ENCODE results near the gene RMC1.

Gene RMC1

DNA sequence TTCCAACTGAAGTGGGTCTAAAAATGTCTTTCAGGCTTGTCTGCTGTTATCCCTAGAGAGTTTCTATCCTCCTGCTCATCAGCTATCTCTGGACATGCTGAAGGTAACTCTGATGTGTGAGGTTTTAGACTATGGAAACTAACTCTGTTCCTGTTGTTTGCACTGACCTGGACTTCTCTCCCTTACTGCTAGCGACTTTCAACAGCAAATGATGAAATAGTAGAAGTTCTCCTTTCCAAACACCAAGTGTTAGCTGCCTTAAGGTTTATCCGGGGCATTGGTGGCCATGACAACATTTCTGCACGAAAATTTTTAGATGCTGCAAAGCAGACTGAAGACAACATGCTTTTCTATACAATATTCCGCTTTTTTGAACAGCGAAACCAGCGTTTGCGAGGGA lies 26.9 kb downstream of the RMC1 start:
- DNase-seq (ENCODE audit: low spot score), result no peak

DNA sequence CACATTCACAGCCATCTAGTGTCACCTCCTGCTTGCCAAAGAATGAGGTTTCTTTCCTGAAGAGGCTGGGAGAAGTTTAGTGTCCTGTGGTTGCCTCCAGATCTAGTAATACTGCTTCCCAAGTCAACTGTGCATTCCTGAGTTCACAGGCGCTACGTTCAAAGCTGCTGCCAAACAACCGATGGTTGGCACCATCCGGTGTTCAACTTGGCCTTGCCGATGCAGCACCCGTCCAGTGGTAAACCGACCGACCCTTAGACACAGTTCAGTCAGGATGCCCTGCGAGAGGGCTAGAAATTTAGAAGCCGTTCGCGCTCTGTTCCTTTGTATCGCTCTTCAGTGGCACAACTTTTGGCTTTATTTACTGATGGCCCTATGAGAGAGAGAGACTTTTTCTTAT lies 28.6 kb downstream of the RMC1 start:
- DNase-seq (ENCODE audit: low spot score), result no peak

DNA sequence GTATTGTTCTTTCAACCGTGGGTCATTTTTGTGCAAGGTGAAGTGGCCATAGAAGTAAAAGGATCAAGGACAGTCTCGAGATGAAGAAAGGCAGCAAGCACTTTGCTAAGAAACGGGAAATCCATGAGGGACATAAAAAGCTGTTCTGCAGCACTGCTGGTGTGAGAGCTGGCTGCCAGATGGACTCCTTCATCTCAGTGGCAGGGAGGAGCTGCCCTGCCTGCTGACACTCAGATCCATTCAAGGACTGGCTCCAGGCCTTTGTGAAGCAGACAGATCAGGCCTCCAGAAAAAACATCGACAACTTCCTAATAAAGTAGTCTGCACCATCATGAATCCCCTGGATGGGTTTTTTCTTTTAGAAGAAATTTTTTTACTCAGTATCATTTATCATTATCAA lies 29.5 kb downstream of the RMC1 start:
- no peak for DNase-seq (ENCODE audit: low spot score)

DNA sequence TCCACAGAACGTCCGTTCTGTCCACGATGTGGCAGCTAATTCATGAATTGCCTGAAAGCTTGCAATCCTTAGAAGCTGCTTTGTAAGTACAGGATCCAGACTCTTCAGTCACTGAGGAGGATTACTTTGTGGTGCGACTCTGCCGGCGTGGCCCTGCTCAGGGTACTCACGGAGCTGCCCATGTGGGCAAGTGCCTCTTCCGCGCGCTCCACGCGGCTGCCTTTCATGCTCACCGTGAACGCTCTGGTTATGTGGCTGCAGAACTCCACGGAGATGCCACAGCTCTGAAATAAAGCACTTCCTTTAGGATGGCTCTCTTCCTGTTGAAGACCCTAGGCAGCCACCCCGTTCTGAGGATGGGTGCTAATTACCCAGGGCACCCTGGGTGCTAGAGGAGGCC lies 31.0 kb downstream of the RMC1 start:
- no peak for DNase-seq (ENCODE audit: low spot score)

DNA sequence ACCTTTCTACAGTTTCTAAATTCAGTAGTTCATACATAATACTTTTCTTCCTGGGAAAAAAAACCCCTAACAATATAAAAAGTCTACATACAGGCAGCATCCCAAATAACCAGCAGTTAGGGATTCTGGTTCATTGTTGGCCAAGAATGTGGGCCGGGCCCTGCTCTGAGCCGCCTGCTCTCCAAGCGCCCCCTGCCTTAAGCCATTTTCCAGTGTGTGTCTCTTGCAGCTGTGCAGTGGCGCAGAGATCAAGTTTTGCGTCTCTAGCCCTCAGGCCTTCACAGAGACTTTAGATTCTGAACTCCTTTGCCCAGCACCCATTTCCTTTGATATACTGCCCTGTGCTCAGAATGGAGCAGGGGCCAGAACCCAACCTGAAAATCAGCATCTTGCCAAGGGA lies 32.9 kb downstream of the RMC1 start:
- DNase-seq (ENCODE audit: low spot score), result no peak

DNA sequence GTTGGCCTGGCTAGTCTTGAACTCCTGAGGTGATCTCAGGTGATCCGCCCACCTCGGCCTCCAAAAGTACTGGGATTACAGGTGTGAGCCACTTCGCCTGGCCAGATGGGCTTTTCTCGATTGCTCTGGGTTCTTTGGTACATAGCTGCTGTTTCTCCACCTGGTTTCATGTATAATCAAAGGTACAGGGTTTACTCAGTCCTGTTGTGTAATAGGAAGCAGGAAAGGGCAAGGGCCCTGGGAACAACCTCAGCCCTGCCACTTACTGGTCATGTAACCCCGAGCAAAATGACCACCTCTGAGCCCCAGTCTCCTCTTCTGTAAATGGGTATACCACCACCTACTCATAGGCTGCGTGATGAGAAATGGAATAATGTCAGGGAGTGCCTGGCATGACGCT lies 34.0 kb downstream of the RMC1 start:
- DNase-seq (ENCODE audit: low spot score), result no peak

DNA sequence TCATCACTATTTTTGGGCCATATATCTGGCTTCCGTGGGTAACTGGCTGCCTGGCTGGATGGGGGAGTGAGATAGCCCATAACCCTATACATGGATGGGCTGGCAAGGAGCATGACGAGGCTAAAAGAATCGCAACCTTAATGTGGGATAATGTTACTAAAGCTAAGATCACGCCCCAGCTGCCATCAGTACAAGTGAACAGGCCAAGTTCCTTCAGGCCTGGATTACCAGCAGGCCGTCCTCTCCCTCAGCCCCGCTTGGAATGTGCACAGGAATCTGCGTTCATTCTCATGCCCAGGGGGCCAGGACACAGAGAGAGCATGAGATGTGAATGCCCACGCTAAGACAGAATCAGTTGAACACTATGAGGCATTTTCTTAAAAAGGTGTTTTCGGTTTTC lies 34.7 kb downstream of the RMC1 start:
- DNase-seq (ENCODE audit: low spot score), result no peak

DNA sequence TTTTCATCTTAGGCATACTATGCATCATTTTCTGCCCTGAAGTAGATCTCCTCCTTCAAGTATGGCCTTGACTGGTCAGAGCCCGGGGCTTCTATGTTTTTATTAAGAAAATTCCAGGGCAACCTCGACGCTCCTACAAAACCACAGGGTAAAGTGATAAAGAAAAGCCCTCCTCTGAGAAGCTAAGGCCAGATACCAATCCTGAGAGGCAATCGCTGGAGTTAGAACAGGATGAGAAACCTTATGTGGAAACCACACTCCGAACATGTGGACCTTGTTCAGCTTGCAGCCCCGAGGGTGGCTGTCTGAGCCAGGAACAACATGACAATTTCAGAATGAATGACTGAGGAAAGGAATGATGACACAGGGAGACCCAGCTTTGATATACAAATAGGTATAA lies 35.6 kb downstream of the RMC1 start:
- DNase-seq (ENCODE audit: low spot score), result no peak

DNA sequence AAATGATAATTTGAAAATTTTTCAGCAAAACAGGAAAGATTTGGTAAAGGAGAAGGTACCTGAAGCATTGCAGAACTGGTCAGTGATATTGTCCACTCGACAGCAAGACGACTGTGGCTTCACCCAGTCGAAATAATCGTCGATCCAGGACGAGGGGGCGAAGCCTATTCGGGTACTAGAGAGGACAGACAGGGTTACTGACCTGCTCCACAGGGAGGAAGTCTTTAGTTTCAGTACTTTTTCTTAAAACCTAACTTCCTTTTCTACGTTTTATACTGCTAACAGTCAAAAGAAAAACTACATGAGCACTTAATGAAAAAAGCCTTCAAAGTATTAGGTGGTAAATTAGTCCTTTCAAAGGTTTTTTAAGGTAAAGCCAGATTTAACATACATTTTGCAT lies 36.0 kb downstream of the RMC1 start:
- DNase-seq (ENCODE audit: low spot score), result no peak

DNA sequence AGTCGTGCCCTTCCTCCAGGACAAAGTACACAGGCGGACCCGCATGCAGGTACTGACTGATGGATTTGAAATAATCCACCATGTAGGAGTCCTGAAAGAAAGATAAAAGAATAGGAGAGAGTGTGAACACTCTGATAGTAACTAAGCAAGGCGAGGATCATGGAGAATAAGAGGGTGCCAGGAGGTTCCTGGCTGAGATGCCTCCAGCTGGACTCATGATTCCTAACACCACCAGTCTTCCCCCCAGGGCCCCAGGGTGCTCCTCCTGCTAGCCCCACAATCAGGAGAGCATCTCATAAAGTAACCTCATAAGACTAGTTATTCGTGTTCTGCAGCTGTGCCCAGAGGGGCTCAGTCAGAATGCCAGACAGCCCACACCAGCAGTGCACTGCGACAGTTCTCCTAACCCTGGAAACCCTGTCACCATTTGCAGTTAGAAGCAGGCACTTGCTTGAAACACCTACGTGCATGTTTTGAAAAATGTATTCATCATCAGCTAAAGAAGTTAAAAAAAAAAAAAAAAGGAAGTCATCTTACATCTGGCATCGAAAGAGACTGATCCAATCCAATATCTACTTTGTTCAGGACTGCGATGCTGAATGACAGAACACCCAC lies 36.7 kb downstream of the RMC1 start:
- DNase-seq (ENCODE audit: low spot score), result no peak

DNA sequence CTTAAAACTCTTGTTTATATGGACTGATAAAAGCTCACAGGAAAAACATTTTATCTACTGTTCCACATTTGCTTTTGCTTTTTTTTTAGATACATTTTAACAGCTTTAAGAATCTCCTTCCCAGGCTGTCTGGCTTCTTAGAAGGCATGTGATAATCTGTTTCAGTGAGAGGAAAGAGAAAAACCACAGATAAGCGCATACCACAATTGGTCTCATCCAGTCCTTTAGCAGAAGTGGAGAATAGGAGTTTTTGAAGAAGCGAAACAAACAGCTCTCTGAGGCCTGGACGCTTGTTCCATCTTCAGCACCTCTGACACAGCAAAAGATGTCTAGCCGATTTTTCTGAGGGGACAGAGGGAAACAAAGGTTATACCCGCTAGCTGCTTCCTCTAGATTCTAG lies 37.6 kb downstream of the RMC1 start:
- DNase-seq (ENCODE audit: low spot score), result no peak

DNA sequence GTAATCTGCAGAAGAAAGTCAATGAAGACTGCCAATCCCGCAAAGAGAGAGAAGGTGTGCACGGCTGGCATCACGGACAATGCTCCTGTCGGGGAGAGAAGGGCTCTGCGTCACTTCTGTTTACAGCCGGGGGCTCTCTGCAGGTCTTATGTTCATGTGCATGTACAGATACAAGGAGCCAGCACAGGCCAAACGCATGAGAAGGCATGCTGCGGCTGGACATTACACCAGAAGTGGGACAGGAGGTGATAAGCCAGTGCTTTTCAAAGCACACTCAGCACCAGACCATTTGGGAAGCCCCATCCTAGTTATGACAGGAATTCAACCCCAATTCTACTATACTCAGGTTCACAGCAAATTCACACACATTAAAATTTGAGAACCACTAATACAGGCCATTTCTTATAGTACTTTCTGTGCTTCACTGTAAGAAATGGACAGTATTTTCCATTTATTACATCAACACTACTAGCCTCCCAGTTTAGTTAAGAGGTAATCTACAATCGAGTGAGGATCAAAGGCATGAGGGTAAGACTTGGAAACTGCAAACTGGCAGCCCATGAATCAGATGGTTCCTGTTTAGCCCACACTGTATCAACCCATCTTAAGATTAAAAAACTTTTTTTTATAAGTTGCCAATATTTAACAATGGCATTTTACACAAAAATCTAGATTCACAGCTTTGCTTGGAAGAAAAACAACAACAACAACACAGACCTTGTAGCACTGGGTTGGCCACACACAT lies 38.2 kb downstream of the RMC1 start:
- DNase-seq (ENCODE audit: low spot score), result no peak

DNA sequence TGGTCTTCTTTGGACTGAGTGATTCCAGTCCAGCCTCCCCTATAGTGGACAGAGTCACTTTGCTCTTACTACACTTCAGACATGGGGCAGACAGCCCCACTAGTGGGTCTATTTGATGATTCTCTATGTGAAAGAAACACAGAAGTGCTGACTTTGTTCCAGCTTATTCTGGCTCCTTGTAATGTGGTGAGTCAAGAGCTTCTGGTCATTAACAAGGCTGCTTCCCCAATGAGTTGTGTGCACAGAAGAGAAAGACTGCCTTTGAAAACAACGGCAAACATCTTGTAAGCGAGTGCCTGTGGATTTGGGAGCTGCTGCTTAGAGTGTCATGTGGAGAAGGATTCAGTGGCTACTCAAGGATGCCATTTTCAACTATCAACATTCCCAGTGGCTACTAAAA lies 39.1 kb downstream of the RMC1 start:
- no peak for DNase-seq (ENCODE audit: low spot score)

DNA sequence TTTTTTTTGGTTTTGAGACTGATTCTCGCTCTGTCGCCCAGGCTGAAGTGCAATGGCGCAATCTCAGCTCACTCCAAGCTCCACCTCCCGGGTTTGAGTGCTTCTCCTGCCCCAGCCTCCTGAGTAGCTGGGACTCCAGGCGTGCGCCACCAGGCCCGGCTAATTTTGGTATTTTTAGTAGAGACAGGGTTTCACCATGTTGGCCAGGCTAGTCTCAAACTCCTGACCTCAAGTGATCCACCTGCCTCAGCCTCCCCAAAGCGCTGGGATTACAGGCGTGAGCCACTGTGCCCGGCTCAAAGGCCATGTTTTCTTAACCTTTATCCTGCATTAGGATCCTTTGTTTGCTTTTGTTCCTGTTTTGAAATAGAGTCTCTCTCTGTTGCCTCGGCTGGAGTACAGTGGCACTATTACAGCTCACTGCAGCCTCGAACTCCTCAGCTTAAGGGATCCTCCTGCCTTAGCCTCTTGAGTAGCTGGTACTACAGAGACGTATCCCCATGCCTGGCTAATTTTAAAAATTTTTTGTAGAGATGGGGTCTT lies 42.0 kb downstream of the RMC1 start:
- no peak for DNase-seq (ENCODE audit: low spot score)

DNA sequence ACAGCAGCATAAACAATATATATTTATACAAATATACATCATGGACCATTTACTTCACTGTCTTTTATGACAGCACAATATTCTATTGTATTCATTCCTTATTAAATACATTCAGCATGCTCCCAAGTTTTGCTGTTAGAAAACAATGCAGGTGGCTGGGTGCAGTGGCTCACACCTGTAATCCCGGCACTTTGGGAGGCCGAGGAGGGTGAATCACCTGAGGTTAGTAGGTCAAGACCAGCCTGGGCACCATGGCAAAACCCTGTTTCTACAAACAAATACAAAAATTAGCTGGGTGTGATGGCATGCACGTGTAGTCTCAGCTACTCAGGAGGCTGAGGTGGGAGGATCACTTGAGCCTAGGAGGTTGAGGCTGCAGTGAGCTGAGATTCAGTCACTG lies 44.0 kb downstream of the RMC1 start:
- no peak for DNase-seq (ENCODE audit: low spot score)

DNA sequence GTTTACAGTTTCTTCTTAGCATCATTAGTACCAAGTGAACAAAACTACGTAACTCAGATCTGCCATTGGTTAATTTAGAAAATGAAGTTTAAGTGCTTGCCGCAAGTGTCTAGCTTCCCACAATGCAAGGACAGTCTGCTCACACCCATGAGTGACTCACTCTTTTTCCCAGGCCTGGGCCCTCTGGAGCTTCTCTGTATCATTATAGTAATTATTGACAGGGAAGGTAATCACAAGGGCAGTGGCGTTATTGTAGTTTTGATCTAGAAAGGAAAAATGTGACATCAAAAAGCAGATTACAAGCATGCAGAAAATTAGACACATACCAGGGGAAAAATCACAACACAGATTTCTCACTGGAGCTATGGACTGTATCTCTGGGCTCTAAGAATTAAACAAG lies 44.5 kb downstream of the RMC1 start:
- DNase-seq (ENCODE audit: low spot score), result no peak

DNA sequence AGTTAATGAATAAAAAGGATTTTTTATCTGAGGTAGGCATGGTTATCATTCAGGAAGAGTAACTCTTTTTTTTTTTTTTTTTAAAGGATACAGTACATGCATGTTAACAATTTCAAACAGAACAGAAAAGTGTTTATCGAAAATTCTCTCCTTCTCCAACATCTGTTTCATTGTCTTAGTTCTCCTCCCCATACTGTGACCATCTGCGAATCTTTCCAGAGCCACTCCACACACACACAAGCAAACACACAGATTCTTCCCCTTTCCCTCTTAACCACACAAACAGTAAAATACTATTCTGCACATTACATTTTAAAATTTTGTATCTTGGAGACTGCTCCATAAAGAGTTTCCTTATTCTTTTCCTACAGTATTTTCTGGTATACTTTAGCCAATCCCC lies 45.0 kb downstream of the RMC1 start:
- DNase-seq (ENCODE audit: low spot score), result no peak

DNA sequence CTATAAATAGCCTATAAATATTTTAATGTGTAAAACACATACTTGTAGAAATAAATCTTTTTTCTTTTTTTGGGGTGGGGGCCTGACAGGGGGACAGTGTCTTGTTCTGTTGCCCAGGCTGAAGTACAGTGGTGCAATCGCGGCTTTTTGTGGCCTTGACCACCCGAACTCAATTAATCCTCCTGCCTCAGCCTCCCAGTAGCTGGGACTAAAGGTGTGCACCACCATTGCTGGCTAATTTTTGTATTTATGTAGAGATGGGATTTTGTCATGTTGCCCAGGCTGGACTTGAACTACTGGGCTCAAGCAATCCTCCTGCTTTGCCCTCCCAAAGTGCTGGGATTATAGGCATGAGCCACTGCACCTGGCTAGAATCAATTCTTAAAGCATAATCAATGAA lies 45.4 kb downstream of the RMC1 start:
- DNase-seq (ENCODE audit: low spot score), result no peak

DNA sequence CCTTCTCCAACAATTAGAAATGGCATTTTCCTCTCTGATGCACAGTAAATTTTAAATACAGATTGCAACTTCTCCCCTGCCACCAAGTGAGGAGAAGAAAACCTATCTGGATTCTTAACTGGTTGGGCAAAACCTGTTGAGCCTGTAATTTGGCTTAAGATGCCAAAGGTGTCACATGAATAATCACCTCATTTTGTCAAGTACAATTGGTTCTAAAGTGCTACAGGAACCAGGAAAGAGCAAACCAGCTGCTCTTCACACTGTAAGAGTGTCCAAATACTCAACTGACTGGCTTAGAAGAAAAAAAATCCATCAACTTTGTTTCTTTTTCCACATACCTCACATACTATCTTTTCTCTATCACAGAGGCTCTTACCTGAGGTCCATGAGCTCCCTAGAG lies 47.6 kb downstream of the RMC1 start:
- DNase-seq (ENCODE audit: low spot score), result no peak

DNA sequence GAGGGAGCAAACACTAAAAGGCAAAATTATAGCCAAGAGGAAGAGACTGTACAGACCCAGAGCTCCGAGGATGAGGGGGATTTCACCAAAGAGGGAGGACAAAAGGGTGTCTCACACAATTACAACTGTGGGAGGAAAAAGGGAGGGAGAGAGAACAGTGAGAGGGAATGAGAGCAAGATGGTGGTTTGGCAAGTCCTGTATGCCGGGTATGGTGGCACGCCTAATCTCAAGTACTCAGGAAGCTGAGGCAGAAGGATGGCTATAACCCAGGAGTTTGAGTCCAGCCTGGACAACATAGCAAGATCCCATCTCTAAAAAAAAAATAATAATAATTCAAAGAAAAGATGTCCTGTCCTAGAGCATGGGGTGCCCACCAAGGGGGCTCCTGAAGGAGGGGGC lies 48.7 kb downstream of the RMC1 start:
- DNase-seq (ENCODE audit: low spot score), result no peak

DNA sequence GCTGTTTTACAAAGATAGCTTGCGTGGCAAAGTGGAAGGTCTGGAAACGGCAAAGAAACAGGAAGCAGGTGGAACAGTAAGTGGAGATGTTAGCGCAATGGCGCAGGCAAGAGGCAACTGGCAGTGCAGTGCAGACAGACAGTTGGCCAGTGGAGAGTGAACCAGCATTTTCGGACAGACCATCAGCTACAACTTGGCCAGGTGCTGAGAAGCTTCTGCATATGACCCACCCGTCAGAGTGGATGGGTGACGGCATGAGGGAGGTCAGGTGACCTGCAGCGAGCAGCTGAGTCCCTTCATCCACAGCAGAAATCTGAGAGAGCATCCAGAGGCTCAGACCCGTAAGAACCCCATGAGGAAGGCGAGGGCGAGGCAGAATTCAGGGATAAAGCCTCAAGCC lies 49.2 kb downstream of the RMC1 start:
- DNase-seq (ENCODE audit: low spot score), result no peak

DNA sequence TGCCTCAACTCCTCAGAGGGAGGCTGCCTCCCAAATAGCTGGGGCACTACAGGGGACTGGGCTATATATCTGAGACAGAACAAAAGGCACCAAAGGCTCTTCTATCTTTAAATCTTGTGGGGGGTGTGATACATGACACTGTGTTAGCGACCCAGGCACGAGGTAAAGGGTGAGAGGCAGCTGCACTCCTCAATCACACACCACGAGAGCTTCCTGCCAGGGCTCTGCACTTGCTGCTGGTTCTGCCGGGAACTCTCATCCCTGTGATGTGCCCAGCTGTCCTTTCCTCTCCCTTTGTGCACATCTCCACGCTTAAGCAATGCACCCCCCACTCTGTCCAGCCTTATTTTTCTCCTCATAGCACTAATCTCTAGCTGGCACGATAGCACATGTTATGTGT lies 50.6 kb downstream of the RMC1 start:
- DNase-seq (ENCODE audit: low spot score), result no peak

DNA sequence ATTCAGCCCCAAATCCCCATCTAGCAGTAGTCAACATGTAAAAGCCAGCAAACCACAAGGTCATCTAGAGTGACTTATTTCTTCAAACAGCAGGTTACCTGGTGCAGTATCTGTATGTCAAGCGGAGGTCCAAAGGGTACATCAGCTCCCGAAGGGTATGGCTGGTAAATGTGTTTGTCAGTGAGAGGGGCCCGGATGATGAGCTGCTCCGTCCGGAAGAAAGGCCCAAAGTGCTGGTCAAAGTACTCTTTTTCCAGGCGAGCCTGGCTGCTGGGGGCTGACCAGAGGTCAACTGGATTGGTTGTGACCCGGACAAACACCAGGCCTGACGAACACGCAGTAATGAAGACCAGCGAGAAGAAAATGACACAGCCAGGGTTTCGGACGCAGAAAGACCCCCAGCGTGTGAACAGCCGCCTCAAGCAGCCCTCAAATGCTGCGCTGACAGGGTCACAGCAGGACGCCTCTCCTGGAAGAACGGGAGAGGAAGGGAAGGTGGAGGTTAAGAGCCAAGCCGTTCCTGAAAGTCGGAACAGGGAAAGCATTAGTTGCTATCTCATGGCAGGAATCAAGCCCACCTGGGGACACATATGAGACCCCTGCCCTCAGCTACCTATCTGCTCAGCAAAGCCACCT lies 53.0 kb downstream of the RMC1 start:
- no peak for DNase-seq (ENCODE audit: low spot score)

Measured in SK-N-DZ (cell line).